Mesodermal cell (in vitro differentiated cells): ENCODE results near the gene IDS.
"Not testable (repeated sequence)": the region's sequence is repeated elsewhere in the genome, so short reads cannot be mapped to it uniquely, and the experiment has no call there.

Source experiments
- H3K27ac ChIP-seq: 2 replicates; pipeline ENCODE4 v1.7.0; 2013; ENCODE audit warnings: mild to moderate bottlenecking, low read depth, low read length, moderate library complexity; ENCODE audit not compliant: severe bottlenecking
- H3K36me3 ChIP-seq: 2 replicates; pipeline ENCODE4 v1.7.1; 2013; ENCODE audit warnings: mild to moderate bottlenecking, low read length, moderate library complexity; ENCODE audit not compliant: control insufficient read depth, insufficient read depth
- H3K4me1 ChIP-seq: one replicate; pipeline ENCODE4 v1.7.1; 2013; ENCODE audit warnings: mild to moderate bottlenecking, low read length; ENCODE audit not compliant: insufficient read depth, control insufficient read depth, poor library complexity, severe bottlenecking
- H3K4me3 ChIP-seq: 2 replicates; pipeline ENCODE4 v1.7.0; 2013; ENCODE audit warnings: low read length, control low read depth, mild to moderate bottlenecking; ENCODE audit not compliant: insufficient read depth, poor library complexity, severe bottlenecking; ENCODE audit errors: extremely low read depth
- H3K9me3 ChIP-seq: 2 replicates; pipeline ENCODE4 v1.7.1; 2013; ENCODE audit warnings: mild to moderate bottlenecking, low read length, moderate library complexity; ENCODE audit not compliant: control insufficient read depth
- WGBS, 2 experiments: methylation state at CpG; one replicate each; pipeline ENCODE4 v1.1.5; 2013; ENCODE audit warnings: missing lambda C conversion rate in 2 of 2; ENCODE audit not compliant: insufficient coverage in 2 of 2; 5-methylcytosine and 5-hydroxymethylcytosine counted together

IDS gene

DNA sequence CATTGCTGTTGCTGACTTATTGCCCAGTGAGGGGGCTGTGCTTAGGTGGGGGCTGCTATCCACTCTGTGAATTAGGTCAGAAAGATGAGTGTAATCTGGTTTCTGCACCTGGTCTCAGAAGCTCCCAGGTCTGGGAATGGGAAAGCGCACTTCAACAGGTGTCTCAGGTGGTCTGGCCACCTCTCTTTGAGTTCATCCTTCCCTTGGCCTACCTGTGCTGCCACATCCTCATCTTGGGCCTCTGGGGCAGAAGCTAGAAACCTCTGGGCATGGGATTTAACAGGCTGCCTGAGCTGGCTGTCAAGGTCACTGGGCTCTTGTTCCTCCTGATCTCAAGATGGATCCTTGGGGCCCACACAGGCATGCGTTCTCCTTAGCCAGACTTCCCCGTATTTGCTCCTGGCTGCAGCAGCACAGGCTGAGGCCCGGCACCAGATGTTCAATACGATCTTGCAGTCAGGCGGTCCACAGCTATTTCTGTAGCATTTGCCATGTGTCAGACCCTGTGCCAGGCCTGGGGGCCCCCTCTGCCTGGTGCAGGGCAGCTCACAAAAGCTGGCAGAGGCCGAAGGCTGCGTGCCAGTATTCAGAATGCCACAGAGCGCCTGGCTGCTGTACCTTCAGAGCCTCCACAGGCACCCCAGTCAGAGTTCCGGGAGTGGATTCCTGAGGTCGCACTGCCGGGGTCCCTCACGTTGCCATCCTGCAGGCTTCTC is 21.4 kb upstream of the IDS start:
- not testable (repeated sequence) for H3K27ac ChIP-seq, H3K4me3 ChIP-seq, H3K4me1 ChIP-seq, H3K9me3 ChIP-seq, H3K36me3 ChIP-seq
- 100% methylated on average over 1 of the region's 13 CpGs for whole genome bisulfite sequencing, 2 experiments

DNA sequence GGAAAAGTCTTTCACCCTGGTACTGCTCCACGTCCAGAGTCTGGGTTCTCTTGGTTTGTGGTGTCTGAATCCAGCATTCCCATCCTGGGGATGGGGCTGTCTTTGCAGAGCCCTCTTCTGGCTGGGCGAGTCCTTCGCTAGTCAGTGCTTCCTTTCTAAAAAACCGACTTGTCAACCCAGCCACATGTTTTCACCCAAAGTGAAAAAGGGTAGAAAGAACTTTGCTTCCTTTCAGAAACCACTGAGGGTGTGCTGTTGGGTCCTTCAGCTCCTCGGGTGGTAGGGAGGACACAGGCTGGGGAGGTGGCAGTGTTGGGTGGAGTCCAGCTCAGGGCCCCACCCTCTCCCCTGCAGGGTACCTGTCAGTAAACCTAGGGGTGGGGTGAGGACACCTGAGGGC is 20.8 kb upstream of the IDS start:
- WGBS, 2 experiments, result no CpG with 5 or more reads among the region's 5 CpGs
- not testable (repeated sequence) for H3K36me3 ChIP-seq
- peak overlapping the region; percentile 81 for H3K27ac ChIP-seq

DNA sequence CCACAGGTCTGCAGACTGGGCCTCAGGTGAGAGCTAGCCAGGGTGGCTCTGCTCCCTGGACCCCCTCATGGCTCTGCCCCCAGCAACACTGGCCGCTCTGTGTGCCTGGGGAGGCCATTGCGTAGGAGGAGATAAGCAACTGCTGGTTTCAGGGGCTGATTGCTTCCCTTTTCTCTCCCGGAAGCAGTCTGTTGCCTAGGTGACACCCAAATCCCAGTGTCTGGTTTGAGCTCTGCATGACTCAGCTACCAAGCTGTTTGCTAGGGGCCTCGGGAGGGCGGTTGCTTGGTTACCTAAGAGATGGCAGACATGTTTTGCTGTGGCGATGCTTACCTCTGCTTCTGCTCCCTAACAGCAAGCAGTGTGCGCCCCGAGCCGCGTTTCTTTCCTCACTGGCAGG is 20.3 kb upstream of the IDS start:
- WGBS, 2 experiments, result no CpG with 5 or more reads among the region's 10 CpGs
- H3K4me1 ChIP-seq, H3K36me3 ChIP-seq, H3K4me3 ChIP-seq, H3K9me3 ChIP-seq: not testable (repeated sequence)
- H3K27ac ChIP-seq, result peak overlapping the region; percentile 81

More for the DNA sequence above, 20.8 kb upstream of the IDS start:
- H3K4me3 ChIP-seq, H3K4me1 ChIP-seq, H3K9me3 ChIP-seq: not testable (repeated sequence)

DNA sequence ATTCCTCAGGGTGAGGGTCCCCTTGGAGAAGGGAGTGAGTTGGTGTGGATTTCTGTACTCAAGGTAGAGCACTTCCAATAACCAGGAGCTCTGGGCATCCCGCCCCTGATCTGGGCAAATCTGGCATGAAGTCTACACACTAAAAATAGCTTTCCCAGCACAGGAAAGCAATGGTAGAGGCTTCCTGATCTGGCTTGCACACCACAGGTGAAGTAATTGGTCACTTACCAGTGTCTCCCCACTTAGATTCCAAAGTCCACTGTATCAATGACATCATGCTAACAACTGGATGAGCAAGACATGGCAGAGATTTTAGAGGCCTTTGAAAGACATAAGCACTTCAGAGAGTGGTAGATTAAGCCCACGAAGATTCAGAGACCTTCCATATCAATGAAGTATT is 17.8 kb upstream of the IDS start:
- no peak overlapping the region for H3K27ac ChIP-seq
- no peaks in the 10 kb centered on the region for H3K4me1 ChIP-seq
- no peaks in the 10 kb centered on the region for H3K36me3 ChIP-seq
- WGBS, 2 experiments, result no CpG with 5 or more reads among the region's 2 CpGs
- H3K9me3 ChIP-seq, result no peaks in the 10 kb centered on the region
- H3K4me3 ChIP-seq, result no peak overlapping the region

DNA sequence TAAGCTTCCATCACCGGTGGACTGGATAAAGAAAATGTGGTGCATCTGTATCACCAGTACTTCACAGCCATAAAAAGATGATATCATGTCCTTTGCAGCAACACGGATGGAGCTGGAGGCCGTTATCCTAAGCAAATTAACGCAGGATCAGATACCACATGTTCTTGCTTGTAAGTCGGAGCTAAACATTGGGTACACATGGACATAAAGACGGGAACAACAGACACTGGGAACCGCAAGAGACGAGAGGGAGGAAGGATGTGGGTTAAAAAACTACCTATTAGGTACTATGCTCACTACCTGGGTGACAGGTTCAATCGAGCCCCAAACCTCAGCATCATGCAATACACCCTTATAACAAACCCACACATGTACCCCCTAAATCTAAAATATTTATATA is 16.3 kb upstream of the IDS start:
- Histone ChIP-seq H3K27ac (no peak overlapping the region), H3K4me3 (no peak overlapping the region), H3K4me1 (peaks cover 3% of the 10 kb centered on the region), H3K9me3 (no peaks in the 10 kb centered on the region), H3K36me3 (no peaks in the 10 kb centered on the region)
- 93 to 96% methylated on average over 2 to 3 of the region's 9 CpGs for WGBS, 2 experiments

DNA sequence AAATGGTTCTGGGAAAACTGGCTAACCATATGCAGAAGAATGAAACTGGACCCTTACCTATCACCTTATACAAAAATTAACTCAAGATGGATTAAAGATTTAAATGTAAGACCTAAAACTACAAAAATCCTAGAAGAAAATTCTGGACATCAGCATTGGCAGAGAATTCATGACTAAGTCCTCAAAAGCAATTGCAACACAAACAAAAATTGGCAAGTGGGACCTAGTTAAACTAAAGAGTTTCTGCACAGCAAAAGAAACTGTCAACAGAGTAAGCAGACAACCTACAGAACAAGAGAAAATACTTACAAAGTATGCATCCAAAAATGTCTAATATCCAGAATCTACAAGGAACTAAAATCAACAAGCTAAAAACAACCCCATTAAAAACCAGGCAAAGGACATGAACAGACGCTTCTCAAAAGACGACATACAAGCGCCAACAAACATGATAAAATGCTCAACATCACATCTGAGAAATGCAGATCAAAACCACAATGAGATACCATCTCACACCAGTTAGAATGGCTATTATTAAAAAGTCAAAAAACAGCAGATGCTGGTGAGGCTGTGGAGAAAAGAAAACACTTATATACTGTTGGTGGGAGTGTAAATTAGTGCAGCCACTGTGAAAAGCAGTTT is 15.7 kb upstream of the IDS start:
- no CpG with 5 or more reads among the region's 3 CpGs for WGBS, 2 experiments
- H3K36me3 ChIP-seq, H3K4me1 ChIP-seq, H3K4me3 ChIP-seq, H3K9me3 ChIP-seq, H3K27ac ChIP-seq: not testable (repeated sequence)

DNA sequence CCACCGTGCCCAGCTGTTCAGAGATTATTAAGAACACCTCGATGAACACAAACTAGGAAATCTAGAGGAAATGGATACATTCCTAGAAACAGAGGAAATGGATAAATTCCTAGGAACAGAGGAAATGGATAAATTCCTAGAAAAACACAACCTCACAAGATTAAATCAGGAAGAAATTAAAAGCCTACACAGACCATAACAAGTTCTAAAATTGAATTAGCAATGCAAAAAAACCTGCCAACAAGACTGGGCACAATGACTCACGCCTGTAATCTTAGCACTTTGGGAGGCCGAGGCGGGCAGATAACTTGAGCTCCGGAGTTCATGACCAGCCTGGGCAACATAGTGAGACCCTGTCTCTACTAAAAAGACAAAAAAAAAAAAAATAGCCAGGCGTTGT is 13.1 kb upstream of the IDS start:
- Histone ChIP-seq H3K36me3 (no peaks in the 10 kb centered on the region), H3K4me1 (peaks cover 4% of the 10 kb centered on the region), H3K27ac (no peak overlapping the region), H3K4me3 (no peak overlapping the region), H3K9me3 (no peaks in the 10 kb centered on the region)
- WGBS, 2 experiments, result no CpG with 5 or more reads among the region's 7 CpGs

DNA sequence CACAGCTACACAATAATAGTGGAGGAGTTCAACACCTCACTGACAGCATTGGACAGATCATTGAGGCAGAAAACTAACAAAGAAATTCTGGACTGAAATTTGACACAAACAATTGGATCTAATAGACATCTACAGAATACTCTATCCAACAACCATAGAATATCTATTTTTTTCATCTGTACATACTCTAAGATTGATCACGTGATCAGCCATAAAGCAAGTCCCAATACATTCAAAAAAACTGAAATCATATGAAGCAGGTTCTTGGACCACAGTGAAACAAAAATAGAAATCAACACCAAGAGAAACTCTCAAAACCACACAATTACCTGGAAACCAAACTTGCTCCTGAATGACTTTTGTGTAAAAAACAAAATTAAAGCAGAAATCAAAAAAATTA is 12.2 kb upstream of the IDS start:
- no peak overlapping the region for H3K27ac ChIP-seq
- H3K9me3 ChIP-seq, result no peaks in the 10 kb centered on the region
- no peak overlapping the region for H3K4me3 ChIP-seq
- no peaks in the 10 kb centered on the region for H3K36me3 ChIP-seq
- H3K4me1 ChIP-seq, result peaks cover 7% of the 10 kb centered on the region
- WGBS, 2 experiments, result 88 to 100% methylated on average over 1 of the region's 1 CpG

DNA sequence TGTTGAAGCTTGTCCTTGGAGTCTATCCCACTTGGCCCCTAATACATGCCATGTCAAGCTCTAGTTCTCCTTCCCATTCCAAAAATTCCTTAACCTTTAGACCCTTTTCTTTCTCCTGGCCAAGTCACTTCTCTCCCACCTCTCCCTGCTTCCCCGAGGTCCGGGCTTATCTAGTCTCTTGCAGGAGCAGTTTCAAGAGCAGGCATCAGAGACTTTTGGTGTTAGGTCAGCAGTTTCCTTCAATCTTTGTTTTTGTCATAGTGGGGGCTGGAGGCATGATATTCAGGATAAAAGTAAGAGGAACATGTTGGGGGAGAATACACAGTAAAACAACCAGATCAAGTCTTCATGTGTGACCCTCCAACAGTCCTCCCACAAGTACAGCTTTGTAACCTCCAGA is 11.5 kb upstream of the IDS start:
- Histone ChIP-seq H3K4me3 (no peak overlapping the region), H3K27ac (no peak overlapping the region), H3K9me3 (no peaks in the 10 kb centered on the region), H3K36me3 (no peaks in the 10 kb centered on the region), H3K4me1 (peaks cover 7% of the 10 kb centered on the region)
- no CpG with 5 or more reads among the region's 2 CpGs for WGBS, 2 experiments

DNA sequence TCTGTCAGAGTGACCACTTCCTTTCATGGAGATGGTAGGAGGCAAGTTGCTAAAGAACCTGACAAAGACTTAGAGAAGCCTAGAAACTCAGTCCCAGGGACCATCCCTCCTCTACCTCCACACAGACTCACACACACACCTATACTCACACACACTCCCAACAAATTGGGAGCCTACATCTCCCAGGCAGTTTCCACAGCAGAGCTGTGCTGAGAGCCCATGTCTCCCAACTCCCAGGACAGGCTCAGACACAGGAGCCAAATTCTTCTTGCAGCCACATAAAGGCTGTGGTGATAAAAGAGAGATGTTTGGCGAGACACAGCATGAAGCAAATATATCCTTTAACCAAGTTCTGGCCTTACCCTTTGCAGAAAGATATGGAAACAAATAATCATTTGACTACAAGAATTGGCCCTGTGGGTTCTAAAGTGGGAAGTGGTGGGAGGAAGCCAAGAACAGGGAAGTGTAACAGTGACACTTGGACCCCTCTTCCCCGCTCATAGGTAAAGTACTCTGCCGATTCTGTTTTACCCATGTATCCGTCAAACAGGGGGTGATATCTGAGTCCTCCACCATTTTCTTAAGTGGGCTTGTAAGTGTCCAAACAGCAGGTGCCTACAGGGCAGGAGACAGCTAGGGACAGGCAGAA is 11.0 kb upstream of the IDS start:
- H3K4me1 ChIP-seq, result peaks cover 7% of the 10 kb centered on the region
- no peak overlapping the region for H3K4me3 ChIP-seq
- no peak overlapping the region for H3K27ac ChIP-seq
- WGBS, 2 experiments, result no CpG with 5 or more reads among the region's 4 CpGs
- H3K9me3 ChIP-seq, result no peaks in the 10 kb centered on the region
- H3K36me3 ChIP-seq, result no peaks in the 10 kb centered on the region

DNA sequence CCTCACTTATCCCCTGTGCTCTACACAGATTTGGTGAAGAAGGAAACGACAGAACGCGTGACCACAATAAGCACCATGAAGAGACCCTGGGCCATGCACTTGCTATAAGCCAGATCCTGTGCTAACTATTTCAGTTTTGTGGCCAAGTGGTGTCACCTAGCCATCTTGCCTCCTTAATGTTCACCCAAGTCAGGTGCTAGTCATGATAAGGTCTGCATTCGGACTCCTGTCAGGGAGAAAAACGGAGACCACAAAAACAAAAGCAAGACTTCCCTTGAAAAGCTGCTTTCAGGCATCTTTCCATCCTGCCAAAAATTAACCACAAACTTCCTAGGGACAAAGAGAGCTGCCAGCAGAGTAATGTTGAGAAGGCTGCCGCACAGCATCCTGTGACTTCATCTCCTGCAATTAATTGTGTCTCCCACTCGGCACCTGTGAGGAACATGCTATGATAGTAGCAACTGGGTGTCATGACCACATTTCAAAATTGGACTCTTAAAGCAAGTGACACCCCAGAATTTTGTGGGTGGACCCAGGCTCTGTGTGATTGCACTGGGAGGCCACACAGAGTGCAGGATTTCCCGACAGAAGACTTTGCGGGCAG is 8.8 kb upstream of the IDS start:
- Histone ChIP-seq H3K27ac (no peak overlapping the region), H3K9me3 (no peaks in the 10 kb centered on the region), H3K4me3 (no peak overlapping the region), H3K36me3 (no peaks in the 10 kb centered on the region), H3K4me1 (peaks cover 10% of the 10 kb centered on the region)
- 100% methylated on average over 5 of the region's 9 CpGs; no CpG with 5 or more reads in 1 of the 2 experiments for WGBS, 2 experiments
